Endothelial cell of umbilical vein (primary cell): ENCODE results near the gene OR10C1.

Experiments
- CTCF ChIP-seq, 2 donors: IDR thresholded peaks; 1 replicate in 1 of 2; 2 replicates in 1 of 2; pipeline ENCODE4 v1.5.1; 2011; ENCODE audit warnings: low read length in 2 of 2, mild to moderate bottlenecking in 2 of 2, moderate library complexity in 2 of 2, control low read depth in 1 of 2, inconsistent platforms in 1 of 2, low read depth in 1 of 2; ENCODE audit not compliant: insufficient read depth in 1 of 2; ENCODE audit errors: extremely low read depth in 1 of 2
- EZH2 ChIP-seq: IDR thresholded peaks from 2 replicates; pipeline ENCODE4 v1.6.1; 2012; ENCODE audit warnings: borderline replicate concordance, low read depth, mild to moderate bottlenecking, moderate library complexity, low read length, inconsistent platforms; ENCODE audit not compliant: severe bottlenecking
- FOS ChIP-seq: IDR thresholded peaks from 2 replicates; pipeline ENCODE4 v1.6.1; 2011; ENCODE audit warnings: mild to moderate bottlenecking, low read length, moderate library complexity, borderline replicate concordance; ENCODE audit not compliant: insufficient read depth
- JUN ChIP-seq: IDR thresholded peaks from 2 replicates; pipeline ENCODE4 v1.6.1; 2011; ENCODE audit warnings: borderline replicate concordance, low read depth; ENCODE audit not compliant: insufficient read length, insufficient read depth
- MAX ChIP-seq: IDR thresholded peaks from 2 replicates; pipeline ENCODE4 v1.6.1; 2011; ENCODE audit not compliant: insufficient read depth, insufficient read length
- MYC ChIP-seq: IDR thresholded peaks from one replicate; pipeline ENCODE4 v1.6.1; 2011; ENCODE audit warnings: mild to moderate bottlenecking, low read depth, low read length
- POLR2A ChIP-seq: IDR thresholded peaks from 2 replicates; pipeline ENCODE4 v1.6.1; 2012; ENCODE audit warnings: low read depth, mild to moderate bottlenecking, control low read depth, low read length
- POLR2AphosphoS5 ChIP-seq: IDR thresholded peaks from 2 replicates; pipeline ENCODE4 v1.6.1; 2012; ENCODE audit warnings: low read depth, mild to moderate bottlenecking, control low read depth, low read length, moderate library complexity; ENCODE audit not compliant: insufficient read depth

- TF ChIP-seq CTCF (IDR thresholded peaks at IDR 0.05; ENCODE audit: extremely low read depth in 1 of 2, insufficient read depth in 1 of 2, low read depth in 1 of 2, low read length in 2 of 2) (no peak), POLR2AphosphoS5 (no peak), EZH2 (no peak), MYC (no peak), POLR2A (no peak), MAX (no peak), JUN (no peak), FOS (no peak)
Observed at GRCh38 chr6:29456971-29457370, 17.9 kb downstream of the OR10C1 start, which contains the start of the genes OR11A1 and OR2H1.
